Measurements from ENCODE around the gene SPOPL. TPM values are rescaled to one million over a fixed set of nuclear protein-coding genes. Genes with fewer than 3 reads are reported as not detected.

SPOPL gene
- total RNA-seq, 1 experiment from 2014 or later: 25.8 TPM

DNA sequence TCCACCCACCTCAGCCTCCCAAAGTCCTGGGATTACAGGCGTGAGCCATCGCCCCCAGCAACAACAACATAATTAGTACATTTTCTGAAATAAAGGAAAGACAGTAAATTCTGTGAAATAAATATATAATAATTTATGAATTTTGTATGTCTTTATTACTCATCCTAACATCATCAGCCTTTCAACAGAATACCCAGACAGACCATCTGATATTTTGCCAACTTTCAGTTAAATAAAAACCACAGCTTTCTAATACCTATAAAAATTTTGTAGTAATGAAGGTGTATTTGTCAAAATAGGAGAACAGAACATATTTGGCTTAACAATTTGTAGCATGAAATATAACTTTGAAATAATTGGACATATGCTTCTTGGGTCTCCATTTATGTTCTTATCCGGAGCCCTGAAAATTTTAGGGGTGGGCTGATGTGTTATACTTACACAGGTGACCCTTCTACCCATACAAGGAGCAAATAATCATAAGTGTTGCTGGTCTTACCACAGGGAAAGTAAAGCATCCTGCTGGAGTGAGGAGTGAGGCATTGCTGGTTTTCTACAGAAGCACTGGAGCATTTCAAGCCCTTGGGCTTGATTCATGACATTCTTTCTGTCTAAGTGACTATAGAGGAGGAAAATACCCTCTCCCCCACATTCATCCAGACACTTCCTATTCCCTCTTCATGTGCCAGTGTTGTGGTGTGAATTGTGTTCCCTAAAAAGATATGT is 99.3 kb downstream of the SPOPL start:
- no peak for DNase-seq (ENCODE audit: low read depth)

DNA sequence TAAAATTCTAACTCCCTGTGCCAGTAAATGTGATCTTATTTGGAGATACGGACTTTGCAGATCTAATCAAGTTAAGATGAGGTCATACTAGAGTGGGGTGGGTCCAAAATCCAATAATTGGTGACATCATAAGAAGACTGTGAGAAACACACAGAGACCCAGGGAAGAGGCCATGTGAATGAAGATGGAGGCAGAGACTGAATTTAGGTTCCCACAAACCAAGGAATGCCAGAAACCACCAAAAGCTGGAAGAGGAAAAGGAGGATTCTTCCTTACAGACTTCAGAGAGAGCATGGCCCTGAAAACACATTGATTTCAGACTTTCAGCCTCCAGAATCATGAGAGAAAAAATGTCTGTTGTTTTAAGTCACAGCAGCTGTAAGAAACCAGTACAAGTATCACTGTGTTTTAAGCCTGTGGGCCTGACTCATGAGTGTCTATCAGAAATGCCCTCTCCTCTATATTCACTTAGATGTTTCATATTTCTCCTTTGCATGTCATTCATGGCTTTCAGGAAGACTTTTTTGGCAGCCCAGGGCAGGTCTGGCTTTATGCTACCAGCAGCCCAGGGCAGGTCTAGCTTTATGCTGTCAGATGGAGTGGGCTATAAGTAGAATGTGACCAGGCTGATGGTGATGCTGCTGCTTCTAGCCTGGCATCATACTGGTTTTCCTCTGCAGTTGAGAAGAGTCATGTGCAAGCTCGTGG is 100.0 kb downstream of the SPOPL start:
- no peak for DNase-seq (ENCODE audit: low read depth)

DNA sequence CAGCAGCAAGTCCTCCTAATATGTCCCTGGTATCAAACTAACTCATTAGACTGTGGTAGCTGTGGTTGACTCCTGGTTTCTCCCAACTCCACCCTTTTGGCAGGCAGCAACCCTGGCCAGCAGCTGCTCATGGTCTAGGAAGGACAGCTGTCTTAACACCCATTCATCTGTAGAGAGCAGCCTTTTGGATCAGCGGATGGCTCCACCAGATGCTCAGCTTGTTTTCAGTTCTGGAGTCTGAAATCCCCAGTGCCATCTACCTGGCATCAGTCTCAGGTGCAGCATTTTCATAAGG is 100.5 kb downstream of the SPOPL start:
- peak; percentile 15 for DNase-seq (ENCODE audit: low read depth)

DNA sequence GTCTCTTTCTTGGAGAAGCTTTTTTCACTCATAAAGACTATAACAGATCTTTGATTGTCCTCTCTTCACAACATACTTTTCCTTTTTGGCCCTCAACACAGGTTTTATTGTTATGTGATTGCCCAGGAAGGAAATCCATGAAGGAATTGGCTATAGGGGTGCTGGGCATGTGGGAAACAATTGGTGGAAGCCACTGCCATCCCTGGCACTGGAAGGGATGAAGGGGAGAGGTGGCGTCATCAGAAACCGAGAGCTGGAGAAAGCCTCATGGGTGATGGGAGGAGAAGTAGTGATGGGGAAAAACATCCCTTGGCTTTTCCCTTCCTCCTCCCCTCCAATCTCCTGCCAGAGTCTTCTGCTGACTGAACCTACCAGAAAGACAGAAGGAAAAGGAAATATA is 106.2 kb downstream of the SPOPL start:
- DNase-seq (ENCODE audit: low read depth): no peak

DNA sequence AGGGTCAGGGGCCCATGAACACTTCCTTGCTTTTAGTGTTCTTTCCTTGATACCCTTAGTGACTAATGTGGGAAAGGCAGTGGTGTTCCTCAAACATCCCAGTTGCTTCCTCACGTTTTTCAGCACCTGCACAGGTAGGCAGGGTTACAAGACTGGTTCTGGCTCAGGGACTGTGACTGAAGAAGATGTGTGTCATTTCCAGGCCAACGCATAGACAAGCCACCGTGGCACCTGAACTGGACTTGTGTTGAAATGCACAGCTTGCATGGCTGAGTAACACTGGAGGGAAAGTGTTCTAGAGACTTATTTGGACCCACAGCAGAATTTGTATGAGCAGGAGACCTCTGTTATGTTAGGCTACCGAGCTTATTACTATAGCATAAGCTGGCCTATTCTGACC is 107.9 kb downstream of the SPOPL start:
- no peak for DNase-seq (ENCODE audit: low read depth)

DNA sequence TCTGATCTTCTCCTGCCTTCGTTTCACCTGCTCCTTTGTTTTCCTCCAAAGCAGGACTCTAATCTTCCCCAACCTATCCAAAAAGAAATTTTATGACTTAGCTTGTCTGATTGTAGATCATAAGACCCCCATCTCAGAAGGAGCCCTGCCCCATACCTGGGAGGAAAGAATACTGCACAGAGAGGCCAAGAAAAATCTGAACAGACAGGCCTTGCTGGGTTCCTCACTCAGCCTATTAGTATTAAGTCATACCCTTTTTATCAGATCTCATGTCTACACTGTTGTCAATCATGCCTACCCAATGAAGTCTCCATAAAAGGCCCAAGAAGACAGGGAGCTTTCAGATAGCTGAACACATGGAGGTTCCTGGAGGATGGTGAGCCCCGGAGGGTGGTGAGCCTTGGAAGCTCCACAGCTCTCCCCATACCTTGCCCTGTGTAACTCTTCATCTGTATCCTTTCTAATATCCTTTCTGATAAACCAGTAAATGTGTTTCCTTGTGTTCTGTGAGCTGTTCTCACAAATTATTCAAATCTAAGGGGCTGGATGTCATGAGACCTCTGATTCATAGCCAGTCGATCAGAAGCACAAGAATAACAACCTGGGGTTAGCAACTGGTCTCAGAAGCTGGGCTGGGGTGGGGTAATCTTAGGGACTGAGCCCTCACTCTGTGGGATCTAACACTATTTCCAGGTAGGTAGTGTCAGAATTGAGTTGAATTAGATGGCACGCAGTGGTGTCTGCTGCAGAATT is 108.8 kb downstream of the SPOPL start:
- no peak for DNase-seq (ENCODE audit: low read depth)

DNA sequence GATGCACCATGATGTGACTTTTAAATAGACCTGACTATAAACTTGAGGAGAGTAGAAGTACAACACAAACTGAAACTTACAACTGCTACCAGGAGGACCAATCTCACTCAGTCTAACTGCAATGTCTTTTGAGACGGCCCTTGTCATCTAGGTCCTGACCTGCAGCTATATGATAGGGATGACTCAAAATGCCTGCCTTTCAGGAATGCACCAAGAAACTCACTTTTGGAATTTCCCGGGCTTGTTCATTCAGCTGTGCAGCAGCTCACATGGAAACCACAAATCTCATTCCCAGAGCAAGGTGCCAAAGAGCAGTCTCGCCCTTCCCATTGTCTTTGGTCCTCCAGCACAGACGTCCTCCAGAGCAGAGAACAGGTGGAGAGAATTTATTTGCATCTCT is 113.7 kb downstream of the SPOPL start:
- peak; percentile 81 for DNase-seq (ENCODE audit: low read depth)

DNA sequence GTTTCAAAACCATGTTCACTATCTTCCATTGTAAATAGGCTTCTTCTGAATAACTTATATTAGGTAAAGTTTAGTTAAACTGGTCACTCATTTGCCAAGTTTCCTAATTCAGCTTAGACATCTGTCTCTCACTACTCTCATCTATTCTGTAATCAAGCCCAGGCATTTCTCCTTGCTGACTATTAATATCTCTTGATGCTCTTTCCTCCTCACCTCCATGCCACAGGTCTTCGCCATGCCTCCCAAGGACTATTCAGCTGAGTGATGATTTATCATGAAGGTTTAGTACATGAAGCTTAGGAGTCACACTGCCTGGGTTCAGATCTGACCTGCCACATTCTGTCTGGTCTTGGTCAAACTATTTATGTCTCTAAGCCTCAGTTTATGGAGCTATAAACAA is 115.5 kb downstream of the SPOPL start:
- no peak for DNase-seq (ENCODE audit: low read depth)

DNA sequence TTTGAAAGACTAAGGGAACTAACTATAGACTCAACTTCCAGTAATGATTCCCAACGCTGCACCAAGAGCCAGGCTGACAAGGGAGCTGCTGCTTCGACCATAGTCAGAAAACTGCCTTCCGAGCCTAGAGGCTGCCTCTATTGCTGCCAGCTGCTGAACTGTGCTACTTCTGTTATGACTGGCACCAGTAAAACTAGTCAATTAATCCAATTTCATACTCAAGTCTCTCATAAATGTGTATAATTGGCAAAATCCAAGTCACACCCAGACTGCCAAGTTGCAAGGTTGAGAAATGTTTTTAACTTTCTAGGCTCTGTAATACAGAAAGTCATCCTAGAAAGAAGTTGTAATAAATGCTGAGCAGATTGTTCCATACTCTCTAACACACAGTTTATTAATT is 117.4 kb downstream of the SPOPL start:
- no peak for DNase-seq (ENCODE audit: low read depth)

DNA sequence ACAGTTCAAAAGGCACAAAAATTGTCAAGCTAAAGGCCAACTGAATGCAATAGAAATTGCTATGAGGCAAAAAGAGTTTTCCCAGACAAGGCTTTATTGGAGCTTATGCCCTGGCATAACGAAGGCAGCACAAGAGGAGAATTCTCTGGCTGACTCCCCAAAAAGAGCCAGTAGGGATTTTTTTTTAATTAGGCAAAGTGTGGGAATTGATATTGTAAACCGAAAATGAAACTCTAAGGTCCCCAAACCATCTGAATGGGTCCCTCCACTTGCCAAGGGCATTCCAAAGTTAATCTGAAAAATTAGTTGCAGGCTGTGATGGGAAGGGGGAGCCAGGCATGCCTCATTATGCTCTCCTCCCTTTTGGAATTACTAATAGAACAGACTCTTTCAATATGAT is 118.9 kb downstream of the SPOPL start:
- DNase-seq (ENCODE audit: low read depth): no peak

DNA sequence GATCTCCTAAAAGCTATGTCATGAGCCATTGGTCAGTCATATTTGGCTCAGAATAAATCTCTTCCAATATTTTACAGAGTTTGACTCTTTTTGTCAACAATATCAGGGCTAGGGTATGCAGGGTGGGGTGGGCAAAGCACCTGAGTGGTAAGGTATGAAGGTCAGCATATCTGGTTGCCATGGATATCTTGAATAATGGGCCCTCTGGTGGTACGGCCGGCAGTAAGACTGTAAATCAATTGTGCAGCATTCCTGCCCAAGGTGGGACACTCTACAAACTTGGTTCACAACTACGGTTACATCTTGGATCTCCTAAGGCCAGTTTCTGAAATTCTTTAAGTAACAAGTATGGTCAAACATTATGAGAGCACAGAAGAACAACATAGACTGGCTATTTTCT is 119.6 kb downstream of the SPOPL start:
- DNase-seq (ENCODE audit: low read depth): no peak

DNA sequence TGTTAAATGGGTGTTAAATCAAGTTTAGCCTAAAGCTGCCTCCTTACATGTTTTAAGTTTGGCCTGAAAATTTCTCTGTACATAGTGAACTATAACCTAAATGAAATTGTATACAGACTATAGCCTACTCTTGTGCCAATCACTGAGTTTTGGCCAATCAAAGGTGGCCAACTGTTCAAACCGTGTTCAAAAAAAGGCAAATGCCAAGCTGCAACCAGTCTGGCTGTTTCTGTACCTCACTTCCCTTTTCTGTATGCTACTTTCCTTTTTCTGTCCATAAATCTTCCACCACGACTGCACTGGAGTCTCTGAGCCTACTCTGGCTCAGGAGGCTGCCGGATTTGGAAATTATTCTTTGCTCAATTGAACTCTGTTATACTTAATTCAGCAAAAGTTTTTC is 121.0 kb downstream of the SPOPL start:
- DNase-seq (ENCODE audit: low read depth): no peak

Data from HT1080 (cell line).